HG03457 (cell line): ENCODE data around the gene GJB3.
"Not testable (repeated sequence)": the region's sequence is repeated elsewhere in the genome, so short reads cannot be mapped to it uniquely, and the experiment has no call there.

Experiments used
- ATAC-seq: cut with Tn5 transposase; IDR thresholded peaks from one replicate; pipeline ENCODE4 v1.9.1; 2021; ENCODE audit warnings: moderate number of reproducible peaks; ENCODE audit not compliant: unreplicated experiment

The GJB3 gene

DNA sequence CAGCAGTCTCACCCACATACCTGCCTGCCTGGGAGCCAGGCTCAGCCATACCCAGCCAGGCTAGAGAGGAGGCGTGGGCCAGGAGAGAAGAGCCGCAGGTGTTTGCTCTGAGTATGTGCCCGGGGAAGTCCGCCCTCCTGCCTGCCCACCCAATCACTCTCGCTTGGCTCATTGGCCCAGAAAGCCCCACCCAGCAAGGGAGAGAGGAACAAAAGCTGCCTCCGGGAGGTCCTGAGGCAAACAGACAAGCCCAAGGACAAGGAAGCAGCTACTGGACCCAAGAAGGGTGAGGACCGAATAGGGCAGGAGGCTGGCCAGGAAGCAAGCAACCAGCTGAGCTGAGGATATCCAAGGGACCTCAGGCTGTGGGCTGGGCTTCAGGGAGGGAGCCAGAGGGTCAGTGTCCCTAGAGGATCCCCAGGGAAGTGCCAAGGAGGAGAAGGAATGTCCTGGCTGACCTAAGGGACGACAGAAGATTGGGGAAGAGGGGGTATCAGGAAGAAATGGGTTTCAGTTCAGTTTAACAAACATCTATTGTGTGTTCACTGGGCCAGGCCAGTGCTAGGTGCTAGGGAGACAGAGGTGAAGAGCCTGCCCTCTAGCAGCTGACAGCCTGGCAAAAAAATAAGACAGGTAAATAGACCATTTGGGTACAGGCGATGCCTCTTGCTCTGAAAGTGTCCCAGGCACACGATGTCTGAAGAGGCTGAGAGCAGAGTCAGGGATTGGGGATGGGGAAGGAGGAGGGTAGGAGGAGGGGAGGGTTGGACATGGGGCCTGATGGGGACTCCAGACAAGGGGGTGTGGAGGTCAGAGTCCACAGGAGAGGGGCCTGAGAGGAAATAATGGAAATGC is 21.3 kb upstream of the GJB3 start, which contains the start of gene GJB4:
Gene GJB4 (plus strand): TSS at position 238 of the 855 bp plus-strand sequence. CDS start 1,515 bp downstream, outside the sequence.
- no peak for ATAC-seq

DNA sequence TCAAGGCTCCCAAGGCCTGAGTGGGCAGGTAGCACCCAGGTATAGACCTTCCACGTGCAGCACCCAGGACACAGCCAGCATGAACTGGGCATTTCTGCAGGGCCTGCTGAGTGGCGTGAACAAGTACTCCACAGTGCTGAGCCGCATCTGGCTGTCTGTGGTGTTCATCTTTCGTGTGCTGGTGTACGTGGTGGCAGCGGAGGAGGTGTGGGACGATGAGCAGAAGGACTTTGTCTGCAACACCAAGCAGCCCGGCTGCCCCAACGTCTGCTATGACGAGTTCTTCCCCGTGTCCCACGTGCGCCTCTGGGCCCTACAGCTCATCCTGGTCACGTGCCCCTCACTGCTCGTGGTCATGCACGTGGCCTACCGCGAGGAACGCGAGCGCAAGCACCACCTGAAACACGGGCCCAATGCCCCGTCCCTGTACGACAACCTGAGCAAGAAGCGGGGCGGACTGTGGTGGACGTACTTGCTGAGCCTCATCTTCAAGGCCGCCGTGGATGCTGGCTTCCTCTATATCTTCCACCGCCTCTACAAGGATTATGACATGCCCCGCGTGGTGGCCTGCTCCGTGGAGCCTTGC is 19.7 kb upstream of the GJB3 start:
- no peak for ATAC-seq

DNA sequence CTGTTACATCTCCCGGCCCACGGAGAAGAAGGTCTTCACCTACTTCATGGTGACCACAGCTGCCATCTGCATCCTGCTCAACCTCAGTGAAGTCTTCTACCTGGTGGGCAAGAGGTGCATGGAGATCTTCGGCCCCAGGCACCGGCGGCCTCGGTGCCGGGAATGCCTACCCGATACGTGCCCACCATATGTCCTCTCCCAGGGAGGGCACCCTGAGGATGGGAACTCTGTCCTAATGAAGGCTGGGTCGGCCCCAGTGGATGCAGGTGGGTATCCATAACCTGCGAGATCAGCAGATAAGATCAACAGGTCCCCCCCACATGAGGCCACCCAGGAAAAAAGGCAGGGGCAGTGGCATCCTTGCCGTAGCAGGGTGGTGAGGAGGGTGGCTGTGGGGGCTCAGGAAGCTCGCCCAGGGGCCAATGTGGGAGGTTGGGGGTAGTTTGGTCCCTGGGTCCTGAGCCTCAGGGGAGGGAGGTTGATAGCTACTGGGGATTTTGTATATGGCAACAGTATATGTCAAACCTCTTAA is 19.2 kb upstream of the GJB3 start:
- no peak for ATAC-seq

DNA sequence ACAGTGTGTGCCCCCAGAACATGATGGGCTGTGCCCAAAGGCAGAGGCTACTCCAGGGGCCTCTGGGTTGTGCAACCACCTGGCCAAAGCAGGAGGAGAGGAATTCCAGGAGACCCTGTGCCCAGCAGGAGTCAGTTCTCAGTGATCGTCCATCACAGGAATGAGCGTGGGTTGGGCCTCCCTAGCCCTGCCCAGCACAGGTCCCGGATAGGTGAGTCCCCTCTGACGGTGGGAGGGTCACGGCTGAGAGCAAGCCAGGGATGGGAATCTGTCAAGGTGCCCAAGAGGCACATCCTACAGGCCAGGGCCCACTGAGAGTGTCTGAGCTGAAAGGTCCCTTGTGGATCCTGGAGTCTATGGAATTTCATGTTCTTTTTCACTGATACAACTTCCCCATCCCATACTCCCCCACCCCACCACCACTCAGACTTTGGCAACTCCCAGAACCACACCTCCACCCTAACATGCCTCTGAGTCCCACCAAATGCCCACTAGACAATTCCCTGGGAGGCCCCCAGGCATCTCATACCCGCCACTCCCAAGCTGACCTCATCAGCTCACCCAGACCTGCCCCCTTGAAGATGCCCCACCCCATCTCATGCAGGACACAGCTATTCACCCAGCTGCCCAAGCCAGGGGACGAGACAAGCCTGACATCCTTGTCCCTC is 18.4 kb upstream of the GJB3 start:
- ATAC-seq, result no peak

DNA sequence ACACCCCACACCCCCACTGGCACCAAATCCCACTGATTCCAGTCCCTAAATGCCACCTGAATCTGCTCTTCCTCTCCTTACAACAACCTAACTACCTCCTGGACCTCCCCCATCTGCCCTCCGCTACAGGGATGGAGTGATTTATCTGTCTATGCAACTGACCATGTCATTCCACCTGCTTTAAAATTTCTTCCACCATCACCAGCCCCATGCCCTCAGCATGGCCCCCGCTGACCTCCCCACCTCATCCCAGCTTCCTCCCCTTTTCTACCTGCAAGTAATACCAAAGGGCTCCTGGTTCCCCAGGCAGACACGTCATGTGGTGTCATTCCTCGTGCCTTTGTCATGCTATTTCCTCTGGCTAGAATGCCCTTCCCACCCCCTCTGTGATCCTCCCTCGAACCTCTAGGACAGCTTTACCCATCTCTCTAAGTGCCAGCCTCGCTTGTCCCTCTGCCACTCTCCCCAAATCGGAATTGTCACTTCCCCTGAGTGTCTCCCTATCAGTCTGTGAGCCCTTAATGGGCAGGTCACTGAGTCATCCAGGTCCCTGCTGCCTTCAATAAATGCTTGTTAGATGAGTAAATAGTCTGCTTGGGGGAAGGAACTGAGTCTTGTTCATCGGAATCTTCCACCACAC is 17.8 kb upstream of the GJB3 start:
- ATAC-seq, result no peak

DNA sequence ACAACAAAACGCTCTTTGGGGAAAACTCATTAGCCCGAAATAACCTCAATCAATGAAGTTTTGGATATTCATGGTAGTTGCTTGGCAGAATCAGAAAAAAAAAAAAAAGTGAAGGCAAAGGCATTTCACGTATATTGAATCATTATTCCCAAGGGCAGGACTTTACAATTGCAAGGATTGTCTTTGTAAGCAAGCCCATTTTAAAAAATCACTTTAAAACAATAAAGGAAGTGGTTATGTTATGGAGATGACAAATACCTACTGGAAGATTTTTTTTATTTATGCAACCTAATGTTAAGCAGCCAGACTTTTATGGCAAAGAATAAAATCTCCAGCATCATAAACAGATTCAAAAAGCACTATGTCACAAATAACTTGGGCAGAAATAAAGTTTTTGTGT is 12.2 kb upstream of the GJB3 start:
- no peak for ATAC-seq

DNA sequence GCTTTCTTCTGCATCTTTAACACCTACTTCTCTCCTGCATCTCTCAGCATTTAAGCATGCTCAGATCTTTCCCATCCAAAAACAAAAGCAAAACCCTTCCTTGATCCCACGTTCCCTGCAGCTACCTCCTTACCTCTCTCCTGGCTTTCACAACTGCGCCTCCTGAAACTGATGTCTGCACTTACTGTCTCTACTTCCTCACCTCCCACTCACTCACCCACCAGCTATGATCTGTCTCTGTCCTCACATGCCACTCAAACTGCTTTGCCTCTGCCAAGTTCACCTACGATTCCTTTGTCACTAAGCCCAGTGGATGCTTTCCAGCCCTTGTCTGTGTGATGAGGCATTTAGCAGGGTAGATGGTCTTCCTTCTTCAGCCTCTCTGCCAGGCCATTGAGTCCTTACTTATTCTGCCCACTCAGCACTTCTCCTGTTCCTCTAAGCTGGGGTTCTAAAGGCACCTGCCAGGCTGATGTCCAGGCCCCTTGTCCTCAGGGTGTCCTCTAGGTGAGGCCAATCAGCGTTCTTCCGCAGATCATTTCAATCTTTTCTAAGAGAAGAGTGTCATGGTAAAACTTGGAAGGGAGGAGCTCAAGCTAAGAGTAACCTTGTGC is 10.0 kb upstream of the GJB3 start:
- ATAC-seq, result no peak

DNA sequence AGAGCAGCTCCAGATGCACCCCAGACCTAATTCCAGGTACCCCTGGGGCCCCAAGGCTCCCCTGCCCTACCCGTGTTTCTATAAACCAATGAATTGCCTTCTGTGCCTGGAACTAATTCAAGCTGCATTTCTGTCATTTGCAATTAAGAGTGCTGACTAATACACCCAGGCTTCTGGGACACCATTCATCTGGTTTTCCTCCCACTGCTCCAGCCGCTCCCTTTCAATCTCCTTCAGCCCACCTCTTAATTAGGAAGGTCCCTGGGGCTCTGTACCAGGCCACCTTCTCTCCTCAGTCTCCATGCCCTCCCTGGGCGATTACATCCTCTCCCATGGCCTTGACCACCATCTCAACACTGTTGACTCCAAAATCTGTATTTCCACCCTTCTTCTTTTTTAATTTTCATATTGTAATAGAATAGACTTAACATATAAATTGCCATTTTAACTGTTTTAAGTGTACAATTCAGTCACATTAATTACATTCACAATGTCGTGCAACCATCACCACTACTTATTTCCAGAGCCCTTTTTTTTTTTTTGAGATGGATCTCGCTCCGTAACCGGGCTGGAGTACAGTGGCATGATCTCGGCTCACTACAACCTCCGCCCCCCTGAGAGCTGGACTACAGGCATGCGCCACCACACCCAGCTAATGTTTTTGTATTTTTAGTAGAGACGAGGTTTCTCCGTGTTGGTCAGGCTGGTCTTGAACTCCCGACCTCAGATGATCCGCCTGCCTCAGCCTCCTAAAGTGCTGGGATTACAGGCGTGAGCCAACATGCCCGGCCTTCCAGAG is 9.2 kb upstream of the GJB3 start:
- no peak for ATAC-seq

DNA sequence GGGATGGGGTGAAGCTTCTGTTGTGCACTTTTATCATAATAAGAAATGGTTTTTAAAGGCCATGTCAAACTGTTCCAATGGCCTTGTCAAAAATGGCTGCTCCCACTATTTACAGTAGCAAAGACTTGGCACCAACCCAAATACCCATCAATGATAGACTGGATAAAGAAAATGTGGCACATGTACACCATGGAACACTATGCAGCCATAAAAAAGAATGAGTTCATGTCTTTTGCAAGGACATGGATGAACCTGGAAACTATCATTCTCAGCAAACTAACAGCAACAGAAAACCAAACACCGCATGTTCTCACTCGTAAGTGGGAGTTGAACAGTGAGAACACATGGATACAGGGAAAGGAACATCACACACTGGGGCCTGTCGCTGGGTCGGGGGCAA is 7.9 kb upstream of the GJB3 start:
- ATAC-seq, result not testable (repeated sequence)

DNA sequence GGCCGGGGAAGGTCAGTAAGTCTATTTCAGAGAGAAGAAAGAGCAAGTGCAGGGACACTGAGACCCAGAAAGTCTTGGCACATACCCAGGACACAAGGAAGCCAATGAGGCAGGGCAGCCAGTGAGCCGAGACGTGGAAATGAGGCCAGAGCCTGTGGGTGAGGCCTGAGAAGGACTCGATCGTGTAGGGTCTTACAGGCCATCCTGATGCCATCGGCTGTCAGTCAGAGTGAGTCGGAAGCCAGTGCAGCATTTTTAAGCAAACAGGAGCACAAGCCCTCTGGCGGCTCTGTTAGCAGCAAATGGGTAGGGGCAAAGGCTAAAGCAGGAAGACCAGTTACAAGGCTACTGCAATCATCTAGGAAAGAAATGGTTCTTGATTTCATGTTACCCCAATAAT is 6.1 kb upstream of the GJB3 start:
- no peak for ATAC-seq

DNA sequence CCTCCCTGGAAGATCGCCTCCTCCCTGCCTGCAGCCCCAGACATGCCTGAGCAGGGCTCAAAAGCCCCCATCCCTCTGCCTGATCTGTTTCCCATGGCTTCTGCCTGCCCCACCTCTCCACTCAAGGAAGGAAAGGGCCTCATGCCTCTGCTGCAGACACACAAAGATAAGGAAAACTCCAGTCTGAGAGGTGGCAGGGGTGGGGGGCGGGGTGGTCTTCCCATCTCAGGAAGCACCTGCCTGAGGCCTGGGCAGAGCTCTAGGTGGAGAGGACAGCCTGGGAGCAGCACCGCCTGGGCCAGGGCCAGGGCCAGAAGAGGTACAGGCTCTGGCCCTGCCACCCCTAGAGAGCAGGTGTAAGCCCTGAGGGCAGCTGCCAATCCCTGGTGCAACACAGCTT is 4.1 kb upstream of the GJB3 start:
- ATAC-seq, result no peak

DNA sequence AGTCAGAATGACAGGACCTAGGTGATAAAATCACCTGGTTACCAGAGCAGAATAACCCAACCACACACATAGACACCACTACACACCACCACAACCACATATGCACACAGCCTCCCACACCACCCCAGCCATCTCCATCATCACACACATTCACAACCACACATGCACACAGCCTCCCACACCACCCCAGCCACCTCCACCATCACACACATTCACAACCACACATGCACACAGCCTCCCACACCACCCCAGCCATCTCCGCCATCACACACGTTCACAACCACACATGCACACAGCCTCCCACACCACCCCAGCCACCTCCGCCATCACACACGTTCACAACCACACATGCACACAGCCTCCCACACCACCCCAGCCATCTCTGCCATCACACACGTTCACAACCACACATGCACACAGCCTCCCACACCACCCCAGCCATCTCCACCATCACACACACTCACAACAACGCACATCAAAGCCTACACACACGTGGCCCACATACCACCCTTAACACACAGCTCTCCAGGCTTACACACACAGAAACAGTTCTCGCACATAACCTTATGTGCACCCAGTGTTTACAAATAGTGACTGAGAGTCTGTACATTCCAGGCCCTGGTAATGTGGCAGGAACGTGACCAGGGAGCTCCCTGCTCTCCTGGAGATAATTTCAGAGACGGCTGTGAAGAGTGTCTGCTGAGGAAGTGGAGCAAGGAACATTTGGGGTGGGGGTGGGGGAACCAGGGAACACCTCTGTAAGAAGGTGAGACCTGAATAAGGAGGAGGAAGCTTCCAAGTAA is 3.3 kb upstream of the GJB3 start:
- ATAC-seq, result no peak

DNA sequence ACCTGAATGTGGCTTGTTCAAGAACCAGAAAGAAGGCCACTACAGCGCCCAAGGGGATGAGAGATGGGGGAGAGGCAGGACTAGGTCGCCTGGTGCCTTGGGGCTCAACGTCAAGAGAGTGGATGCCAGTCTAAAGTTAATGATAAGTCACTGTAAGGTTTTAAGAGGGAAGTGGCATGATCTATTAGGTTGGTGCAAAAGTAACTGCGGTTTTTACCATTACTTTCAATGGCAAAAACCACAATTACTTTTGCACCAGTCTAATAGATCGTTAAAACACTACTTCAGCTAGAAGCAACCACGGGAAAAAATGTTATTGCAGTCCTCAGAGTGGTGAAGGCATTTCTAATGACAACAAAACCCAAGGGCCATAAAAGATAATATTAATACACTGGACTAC is 2.6 kb upstream of the GJB3 start:
- ATAC-seq, result no peak

DNA sequence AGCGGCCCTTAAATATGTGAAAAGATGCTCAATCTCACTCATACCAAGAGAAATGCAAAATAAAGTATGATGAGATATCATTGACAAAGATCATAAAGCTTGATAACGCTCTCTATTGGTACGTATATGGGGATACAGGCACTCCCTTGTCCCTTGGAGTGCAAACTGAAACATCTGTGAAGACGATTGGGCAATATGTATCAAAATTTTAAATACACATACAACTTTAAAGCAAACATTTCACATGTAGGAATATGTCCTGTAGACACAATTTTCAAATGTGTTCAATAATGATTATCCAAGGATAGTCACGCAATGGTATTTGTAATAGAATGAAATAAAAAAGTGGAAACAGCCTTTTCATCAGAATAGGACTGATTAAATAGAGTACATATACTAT is 2.0 kb upstream of the GJB3 start:
- ATAC-seq, result no peak

DNA sequence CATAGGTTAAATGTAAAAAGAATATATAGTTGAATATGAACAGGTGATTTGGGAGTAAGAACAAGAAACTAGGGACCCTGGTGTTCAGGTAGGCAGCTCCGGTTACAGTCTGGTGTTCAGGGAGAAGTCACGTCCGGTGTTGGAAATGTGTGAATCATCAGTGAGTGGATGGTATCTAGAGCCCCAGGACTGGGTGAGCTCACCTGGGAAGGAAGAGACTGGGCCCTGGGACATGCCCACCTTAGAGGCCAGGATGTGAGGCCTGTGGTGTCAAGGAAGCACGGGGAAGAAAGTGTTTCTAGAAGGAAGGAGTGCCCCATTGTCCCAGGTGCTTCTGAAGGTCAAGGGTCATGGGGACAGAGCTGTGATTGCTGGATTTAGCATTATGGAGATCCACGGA is 1.5 kb upstream of the GJB3 start:
- no peak for ATAC-seq

DNA sequence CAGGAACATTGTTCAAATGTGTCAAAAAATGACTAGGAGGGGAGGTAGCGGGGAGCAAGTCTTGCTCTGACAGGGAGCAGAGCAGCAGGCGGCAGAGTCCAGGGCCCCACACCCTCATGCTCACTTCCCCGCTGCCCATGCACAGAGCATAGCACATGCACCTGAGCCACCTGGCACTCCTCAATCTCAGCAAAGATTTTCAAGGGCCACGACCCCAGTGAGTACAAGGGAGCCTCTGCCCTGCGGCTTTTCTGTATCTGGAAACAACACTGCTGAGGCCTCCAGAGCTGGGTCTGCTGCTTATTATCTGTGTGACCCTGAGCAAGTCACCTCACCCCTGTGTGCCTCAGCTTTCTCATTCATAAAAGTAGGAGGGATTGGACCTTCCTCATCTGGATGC is 1.1 kb upstream of the GJB3 start:
- ATAC-seq, result no peak

DNA sequence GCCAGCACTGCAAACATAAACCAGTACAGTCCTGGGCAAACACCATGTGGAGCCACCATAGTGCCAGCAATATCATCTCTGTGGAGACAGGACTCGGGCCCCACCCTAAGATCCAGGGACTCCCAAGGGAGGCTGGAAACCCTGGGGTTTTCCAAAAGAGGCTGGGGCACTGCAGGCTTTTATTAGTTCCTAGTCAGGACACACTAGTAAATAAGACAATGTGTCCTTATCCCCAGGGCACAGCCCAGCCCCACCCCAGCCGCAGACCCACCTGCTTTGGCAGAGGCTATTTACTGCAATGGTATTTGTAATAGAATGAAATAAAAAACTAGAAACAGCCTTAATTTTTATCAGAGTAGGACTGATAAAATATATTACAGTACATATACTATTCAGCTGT is 486 bp upstream of the GJB3 start:
- ATAC-seq, result no peak

DNA sequence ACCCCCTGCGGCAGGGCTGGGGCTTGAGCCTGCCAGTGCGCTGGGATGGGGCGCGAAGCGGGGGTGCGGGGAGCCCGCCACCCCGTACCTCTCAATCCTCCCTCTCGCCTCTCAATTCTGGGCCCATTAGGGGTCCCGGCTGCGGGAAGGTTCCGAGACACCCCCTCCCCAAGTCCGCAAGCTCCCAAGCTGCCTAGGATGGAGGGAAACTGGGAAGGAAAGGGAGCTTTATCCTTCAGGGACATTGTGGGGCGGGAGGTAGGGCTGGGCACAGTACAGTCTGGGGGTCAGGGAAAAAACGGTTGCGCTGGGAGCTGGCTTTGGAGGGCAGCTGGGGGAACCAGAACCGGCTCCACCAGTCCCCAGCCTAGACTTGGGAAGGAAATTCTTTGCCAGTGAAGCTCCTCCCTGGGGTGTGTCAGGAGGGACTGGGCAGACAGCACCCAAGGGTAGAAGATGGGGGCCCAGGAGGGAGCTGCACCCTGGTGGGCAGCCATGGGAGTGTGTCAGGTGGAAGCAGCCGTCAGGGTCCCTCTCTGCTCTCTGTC is 904 bp downstream of the GJB3 start:
- ATAC-seq, result no peak

DNA sequence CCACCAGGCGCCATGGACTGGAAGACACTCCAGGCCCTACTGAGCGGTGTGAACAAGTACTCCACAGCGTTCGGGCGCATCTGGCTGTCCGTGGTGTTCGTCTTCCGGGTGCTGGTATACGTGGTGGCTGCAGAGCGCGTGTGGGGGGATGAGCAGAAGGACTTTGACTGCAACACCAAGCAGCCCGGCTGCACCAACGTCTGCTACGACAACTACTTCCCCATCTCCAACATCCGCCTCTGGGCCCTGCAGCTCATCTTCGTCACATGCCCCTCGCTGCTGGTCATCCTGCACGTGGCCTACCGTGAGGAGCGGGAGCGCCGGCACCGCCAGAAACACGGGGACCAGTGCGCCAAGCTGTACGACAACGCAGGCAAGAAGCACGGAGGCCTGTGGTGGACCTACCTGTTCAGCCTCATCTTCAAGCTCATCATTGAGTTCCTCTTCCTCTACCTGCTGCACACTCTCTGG is 3.8 kb downstream of the GJB3 start:
- no peak for ATAC-seq
